Measurements from ENCODE around the gene DNAH1.
"Not testable (repeated sequence)": the region's sequence is repeated elsewhere in the genome, so short reads cannot be mapped to it uniquely, and the experiment has no call there.

DNAH1 gene

DNA sequence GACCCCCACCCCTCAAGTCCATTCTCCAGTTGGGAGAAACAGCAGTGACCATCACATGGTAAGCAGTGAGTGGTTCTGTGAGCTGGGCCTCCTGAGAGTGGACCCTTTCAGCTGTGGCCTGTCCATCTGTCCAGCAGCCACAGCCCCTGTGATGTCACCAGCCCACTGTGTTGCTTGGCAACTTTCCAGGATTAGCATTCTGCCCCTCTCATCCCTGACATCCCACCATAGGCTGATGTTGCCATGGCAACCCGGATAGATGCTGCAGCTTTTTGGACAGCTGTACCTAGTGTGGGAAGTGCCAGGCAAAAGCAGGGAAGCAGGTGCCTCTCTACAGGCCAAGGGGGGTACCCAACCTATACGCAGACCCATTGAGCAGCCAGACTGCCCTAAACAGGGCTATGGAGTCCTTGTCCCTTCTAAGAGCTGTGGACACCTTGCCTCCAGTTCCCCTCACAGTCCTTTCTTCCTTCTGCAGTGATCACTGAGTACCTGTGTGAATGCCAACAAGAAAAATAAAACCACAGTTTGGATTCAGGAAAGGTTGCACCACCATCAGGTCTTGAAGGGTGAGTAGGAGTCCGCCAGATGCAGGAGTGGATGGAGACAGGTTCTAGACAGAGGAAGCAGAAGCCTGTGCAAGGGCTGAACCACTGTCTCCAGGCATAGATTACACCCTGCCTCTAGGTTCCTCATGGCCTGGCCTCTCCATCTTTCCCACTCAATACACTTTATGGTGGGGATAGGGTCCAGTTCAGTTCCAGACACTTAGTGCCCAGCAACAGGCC lies at the start of gene DNAH1:
Gene DNAH1, plus strand, starts transcription at position 343 of the 788 bp plus-strand sequence. CDS start 6,124 bp downstream, outside the sequence.
- DNase-seq: no peak
- intact Hi-C loops (cut with DNase I; ENCODE audit: low total_unique reads): no loop called here
- TF ChIP-seq, protein P1, sequence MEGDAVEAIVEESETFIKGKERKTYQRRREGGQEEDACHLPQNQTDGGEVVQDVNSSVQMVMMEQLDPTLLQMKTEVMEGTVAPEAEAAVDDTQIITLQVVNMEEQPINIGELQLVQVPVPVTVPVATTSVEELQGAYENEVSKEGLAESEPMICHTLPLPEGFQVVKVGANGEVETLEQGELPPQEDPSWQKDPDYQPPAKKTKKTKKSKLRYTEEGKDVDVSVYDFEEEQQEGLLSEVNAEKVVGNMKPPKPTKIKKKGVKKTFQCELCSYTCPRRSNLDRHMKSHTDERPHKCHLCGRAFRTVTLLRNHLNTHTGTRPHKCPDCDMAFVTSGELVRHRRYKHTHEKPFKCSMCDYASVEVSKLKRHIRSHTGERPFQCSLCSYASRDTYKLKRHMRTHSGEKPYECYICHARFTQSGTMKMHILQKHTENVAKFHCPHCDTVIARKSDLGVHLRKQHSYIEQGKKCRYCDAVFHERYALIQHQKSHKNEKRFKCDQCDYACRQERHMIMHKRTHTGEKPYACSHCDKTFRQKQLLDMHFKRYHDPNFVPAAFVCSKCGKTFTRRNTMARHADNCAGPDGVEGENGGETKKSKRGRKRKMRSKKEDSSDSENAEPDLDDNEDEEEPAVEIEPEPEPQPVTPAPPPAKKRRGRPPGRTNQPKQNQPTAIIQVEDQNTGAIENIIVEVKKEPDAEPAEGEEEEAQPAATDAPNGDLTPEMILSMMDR (IDR thresholded peaks at IDR 0.05): no peak
- H3K27me3 ChIP-seq: no peaks in the 10 kb centered on the region
- peak within 1 kb of the TSS; percentile 42 for H3K4me3 ChIP-seq
- H3K27ac ChIP-seq: no peak within 1 kb of the TSS
- H3K4me1 ChIP-seq: peaks cover 0 to 11% (median 5%) of the 10 kb centered on the region in 4 donors
- H3K36me3 ChIP-seq: peaks cover 0 to 5% (median 0%) of the 10 kb centered on the region in 3 donors
- no peaks in the 10 kb centered on the region for H3K9me3 ChIP-seq

DNA sequence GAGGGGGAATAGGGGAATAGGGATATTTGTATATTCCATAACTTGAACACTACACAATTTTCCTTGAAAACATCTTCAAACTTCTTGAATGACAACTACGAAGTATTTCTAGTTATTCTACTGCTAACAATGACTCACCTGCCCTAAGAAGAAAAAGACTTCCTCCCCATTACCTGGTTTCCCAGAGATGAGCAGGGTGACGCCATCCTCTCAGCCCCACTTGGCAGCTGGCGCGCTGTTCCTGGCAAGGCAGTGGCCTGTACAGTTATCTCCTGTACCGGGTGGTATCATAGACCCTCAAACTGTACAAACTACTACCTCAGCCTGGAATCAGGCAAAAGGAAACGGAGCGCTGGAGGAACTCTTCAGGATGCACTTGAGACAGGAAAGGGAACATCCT lies 48.1 kb upstream of the DNAH1 start:
- Histone ChIP-seq H3K36me3 (peaks cover 49 to 72% (median 65%) of the 10 kb centered on the region in 3 donors), H3K27ac (no peak overlapping the region)
- intact Hi-C loops (cut with DNase I; ENCODE audit: low total_unique reads): no loop called here

DNA sequence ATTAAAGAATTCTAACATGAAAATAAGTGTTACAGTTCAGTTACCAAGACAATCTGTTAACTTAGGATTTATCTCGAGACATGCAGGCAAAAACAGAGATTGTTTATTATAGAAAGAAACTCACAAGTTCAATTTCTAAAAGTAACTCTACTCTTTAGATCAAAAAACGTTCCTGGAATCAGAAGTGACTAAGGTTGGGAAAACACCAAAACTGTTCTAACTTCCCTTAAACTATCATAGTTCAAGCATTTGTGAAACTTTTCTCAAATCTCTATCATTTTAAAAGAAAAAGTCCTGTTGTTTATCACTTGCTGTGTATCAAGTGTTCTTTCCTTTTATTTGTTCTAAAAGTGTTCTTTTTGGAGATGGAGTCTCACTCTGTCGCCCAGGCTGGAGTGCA lies 46.3 kb upstream of the DNAH1 start:
- H3K27ac ChIP-seq: peak overlapping the region in 1 of 2 donors; percentile 49

More for the DNA sequence above, 48.1 kb upstream of the DNAH1 start:
- no peaks in the 10 kb centered on the region for H3K27me3 ChIP-seq
- DNase-seq: no peak
- peaks cover 0 to 38% (median 17%) of the 10 kb centered on the region in 4 donors for H3K4me1 ChIP-seq
- no peaks in the 10 kb centered on the region for H3K9me3 ChIP-seq
- H3K4me3 ChIP-seq: no peak overlapping the region
- TF ChIP-seq, protein P1 (IDR thresholded peaks at IDR 0.05): no peak

DNA sequence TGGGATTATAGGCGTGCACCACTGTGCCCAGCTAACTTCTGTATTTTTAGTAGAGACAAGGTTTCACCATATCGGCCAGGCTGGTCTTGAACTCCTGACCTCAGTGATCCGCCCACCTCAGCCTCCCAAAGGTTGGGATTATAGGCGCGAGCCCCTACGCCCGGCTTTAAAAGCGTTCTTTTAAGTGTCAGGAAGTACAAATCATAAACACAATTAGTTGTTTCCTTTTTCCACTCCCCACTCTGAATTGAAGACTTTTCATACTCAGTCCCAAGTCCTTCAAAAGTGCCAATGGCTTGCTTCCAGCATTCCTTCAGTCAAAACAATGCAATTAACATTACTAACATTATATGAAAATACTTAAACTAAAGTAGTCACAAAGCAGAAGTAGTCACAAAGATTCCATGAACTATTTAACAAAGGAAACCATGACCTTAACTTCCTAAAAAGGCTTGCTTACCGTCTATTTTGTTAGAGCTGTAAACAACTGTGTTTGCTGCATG lies 45.8 kb upstream of the DNAH1 start:
- TF ChIP-seq, protein P1 (IDR thresholded peaks at IDR 0.05): no peak
- Histone ChIP-seq H3K27ac (peak overlapping the region in 1 of 2 donors; percentile 49), H3K9me3 (no peaks in the 10 kb centered on the region), H3K4me3 (no peak overlapping the region), H3K4me1 (peaks cover 0 to 60% (median 34%) of the 10 kb centered on the region in 4 donors), H3K36me3 (peaks cover 38 to 54% (median 43%) of the 10 kb centered on the region in 3 donors), H3K27me3 (no peaks in the 10 kb centered on the region)
- intact Hi-C loops (cut with DNase I; ENCODE audit: low total_unique reads): no loop called here
- DNase-seq: no peak

More for the DNA sequence above, 46.3 kb upstream of the DNAH1 start:
- TF ChIP-seq, protein P1 (IDR thresholded peaks at IDR 0.05): no peak
- peaks cover 0 to 55% (median 32%) of the 10 kb centered on the region in 4 donors for H3K4me1 ChIP-seq
- H3K9me3 ChIP-seq: no peaks in the 10 kb centered on the region
- H3K4me3 ChIP-seq: no peak overlapping the region
- no peak for DNase-seq
- no peaks in the 10 kb centered on the region for H3K27me3 ChIP-seq
- H3K36me3 ChIP-seq: peaks cover 36 to 59% (median 47%) of the 10 kb centered on the region in 3 donors
- intact Hi-C loops (cut with DNase I; ENCODE audit: low total_unique reads): no loop called here

DNA sequence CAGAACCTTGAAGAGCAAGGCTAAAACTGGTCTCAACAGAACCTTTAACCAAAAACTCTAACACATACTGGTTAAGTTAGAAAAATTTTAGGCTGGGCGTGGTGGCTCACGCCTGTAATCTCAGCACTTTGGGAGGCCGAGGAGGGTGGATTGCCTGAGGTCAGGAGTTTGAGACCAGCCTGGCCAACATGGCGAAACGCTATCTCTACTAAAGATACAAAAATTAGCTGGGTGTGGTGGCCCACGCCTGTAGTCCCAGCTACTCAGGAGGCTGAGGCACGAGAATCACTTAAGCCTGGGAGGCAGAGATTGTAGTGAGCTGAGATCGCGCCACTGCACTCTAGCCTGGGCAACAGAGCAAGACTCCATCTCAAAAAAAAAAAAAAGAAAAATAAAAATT lies 43.9 kb upstream of the DNAH1 start:
- H3K27ac ChIP-seq: peak overlapping the region in 1 of 2 donors; percentile 49
- H3K27me3 ChIP-seq; intact Hi-C loops (cut with DNase I; ENCODE audit: low total_unique reads); H3K9me3 ChIP-seq; H3K4me3 ChIP-seq; DNase-seq: not testable (repeated sequence)
- H3K36me3 ChIP-seq: peaks cover 22 to 36% (median 24%) of the 10 kb centered on the region in 3 donors
- H3K4me1 ChIP-seq: peaks cover 0 to 79% (median 50%) of the 10 kb centered on the region in 4 donors

DNA sequence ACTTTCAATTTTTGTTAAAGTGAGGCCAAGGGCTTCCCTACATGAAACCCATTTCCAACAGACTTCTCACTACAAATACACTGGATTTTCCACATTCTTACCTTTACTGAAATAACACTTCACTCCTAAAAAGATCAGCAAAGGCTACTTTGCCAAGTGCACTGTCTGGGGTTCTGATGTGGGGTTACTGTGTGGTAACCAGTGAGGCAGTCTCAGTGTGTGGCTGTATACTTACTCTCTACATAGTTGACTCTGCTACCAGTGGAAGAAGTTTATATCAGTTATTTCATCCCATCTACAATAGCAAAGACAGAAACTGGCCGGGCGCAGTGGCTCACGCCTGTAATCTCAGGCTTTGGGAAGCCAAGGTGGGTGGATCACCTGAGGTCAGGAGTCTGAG lies 43.3 kb upstream of the DNAH1 start:
- no peaks in the 10 kb centered on the region for H3K9me3 ChIP-seq
- intact Hi-C loops (cut with DNase I; ENCODE audit: low total_unique reads): no loop called here
- H3K36me3 ChIP-seq: peaks cover 19 to 30% (median 20%) of the 10 kb centered on the region in 3 donors
- no peaks in the 10 kb centered on the region for H3K27me3 ChIP-seq
- TF ChIP-seq, protein P1 (IDR thresholded peaks at IDR 0.05): no peak
- peaks cover 0 to 82% (median 50%) of the 10 kb centered on the region in 4 donors for H3K4me1 ChIP-seq
- no peak overlapping the region for H3K4me3 ChIP-seq
- DNase-seq: no peak
- H3K27ac ChIP-seq: no peak overlapping the region

DNA sequence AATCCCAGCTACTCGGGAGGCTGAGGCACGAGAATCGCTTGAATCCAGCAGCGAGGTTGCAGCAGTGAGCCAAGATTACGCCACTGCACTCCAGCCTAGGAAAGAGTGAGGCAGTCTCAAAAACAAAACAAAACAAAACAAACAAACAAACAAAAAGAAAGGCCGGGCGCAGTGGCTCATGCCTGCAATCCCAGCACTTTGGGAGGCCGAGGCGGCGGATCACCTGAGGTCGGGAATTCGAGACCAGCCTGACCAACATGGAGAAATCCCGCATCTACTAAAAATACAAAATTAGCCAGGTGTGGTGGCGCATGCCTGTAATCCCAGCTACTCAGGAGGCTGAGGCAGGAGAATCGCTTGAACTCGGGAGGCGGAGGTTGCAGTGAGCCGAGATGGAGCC lies 41.3 kb upstream of the DNAH1 start:
- peaks cover 0 to 11% (median 5%) of the 10 kb centered on the region in 3 donors for H3K36me3 ChIP-seq
- H3K4me1 ChIP-seq: peaks cover 0 to 84% (median 58%) of the 10 kb centered on the region in 4 donors
- H3K27me3 ChIP-seq; DNase-seq; H3K9me3 ChIP-seq; intact Hi-C loops (cut with DNase I; ENCODE audit: low total_unique reads); H3K4me3 ChIP-seq: not testable (repeated sequence)
- H3K27ac ChIP-seq: peak overlapping the region in 1 of 2 donors; percentile 99
